Common myeloid progenitor, CD34-positive (primary cell): ENCODE data around the gene GRAMD1B.

Source experiments
- CTCF ChIA-PET: fragments of 350-600 bp; sonication (Branson Sonifier 250); formaldehyde crosslinking; loops from one replicate; lab custom pipeline; 2021; ENCODE audit warnings: antibody characterized with exemption; lab: Charles Lee
- POLR2A ChIA-PET: fragments of 350-600 bp; sonication (Branson Sonifier 250); formaldehyde crosslinking; loops from one replicate; lab custom pipeline; 2021; ENCODE audit warnings: antibody characterized with exemption; lab: Charles Lee
- DNase-seq, 3 donors: peaks; one replicate each; pipeline versions ENCODE4 v3.0.0 to v3.0.0-alpha.2; 2013
- H3K27ac ChIP-seq, 2 experiments: 1 replicate in 1 of 2; 2 replicates in 1 of 2; pipeline ENCODE4 v1.7.0; 2013; ENCODE audit warnings: inconsistent platforms in 2 of 2, low read length in 2 of 2, mild to moderate bottlenecking in 2 of 2, low read depth in 1 of 2, moderate library complexity in 1 of 2; ENCODE audit not compliant: severe bottlenecking in 2 of 2, insufficient read depth in 1 of 2, poor library complexity in 1 of 2
- H3K27me3 ChIP-seq, 5 experiments: replicated peaks in 2 of 5; 1 replicate in 3 of 5; 2 replicates in 2 of 5; pipeline versions ENCODE4 v1.6.1 to v1.7.0; 2013; ENCODE audit warnings: low read length in 4 of 5, mild to moderate bottlenecking in 2 of 5, moderate library complexity in 2 of 5, inconsistent platforms in 1 of 5; ENCODE audit not compliant: insufficient read depth in 5 of 5, control insufficient read depth in 4 of 5
- H3K36me3 ChIP-seq, 4 experiments: 1 replicate in 2 of 4; 2 replicates in 2 of 4; pipeline versions ENCODE4 v1.6.1 to v1.7.0; 2013; ENCODE audit warnings: low read length in 3 of 4, control low read depth in 1 of 4, mild to moderate bottlenecking in 1 of 4; ENCODE audit not compliant: control insufficient read depth in 4 of 4, insufficient read depth in 4 of 4
- H3K4me1 ChIP-seq, 4 experiments: 1 replicate in 3 of 4; 2 replicates in 1 of 4; pipeline versions ENCODE4 v1.6.1 to v1.7.1; 2013; ENCODE audit warnings: low read length in 3 of 4, mild to moderate bottlenecking in 3 of 4, control low read depth in 1 of 4, inconsistent platforms in 1 of 4, moderate library complexity in 1 of 4; ENCODE audit not compliant: control insufficient read depth in 4 of 4, insufficient read depth in 4 of 4; ENCODE audit errors: control extremely low read depth in 1 of 4
- H3K4me3 ChIP-seq, 7 experiments: 1 replicate in 4 of 7; 2 replicates in 3 of 7; pipeline versions ENCODE4 v1.5.1 to v1.7.0; 2013; ENCODE audit warnings: mild to moderate bottlenecking in 7 of 7, low read length in 6 of 7, moderate library complexity in 6 of 7, inconsistent platforms in 2 of 7, low read depth in 2 of 7, control low read depth in 1 of 7; ENCODE audit not compliant: insufficient read depth in 4 of 7, control insufficient read depth in 1 of 7; ENCODE audit errors: extremely low read depth in 1 of 7
- H3K9me3 ChIP-seq, 5 experiments: 1 replicate in 4 of 5; 2 replicates in 1 of 5; pipeline versions ENCODE4 v1.6.1 to v1.7.1; 2013; ENCODE audit warnings: low read length in 4 of 5, mild to moderate bottlenecking in 2 of 5, inconsistent platforms in 1 of 5, low read depth in 1 of 5, moderate library complexity in 1 of 5; ENCODE audit not compliant: control insufficient read depth in 4 of 5, insufficient read depth in 2 of 5; ENCODE audit errors: control extremely low read depth in 1 of 5
- WGBS: methylation state at CpG from one replicate; pipeline ENCODE4 v1.1.5; 2013; ENCODE audit not compliant: insufficient coverage; 5-methylcytosine and 5-hydroxymethylcytosine counted together

The GRAMD1B gene

GRCh38 chr11:123576082-123576481 lies 146.0 kb downstream of the GRAMD1B start:
- ChIA-PET POLR2A (no interaction called here), CTCF (interaction anchor here (1.0 to 4.6 kb wide), 14 partner anchors 9 to 169 kb away, joined by 3 to 36 read pairs (median 4); no protein-coding TSS in a partner anchor)
- 51% methylated on average over 3 of the region's 3 CpGs for WGBS
- Histone ChIP-seq H3K27me3 (no peaks in the 10 kb centered on the region), H3K4me1 (peaks cover 3 to 16% (median 9%) of the 10 kb centered on the region in 4 experiments), H3K36me3 (no peaks in the 10 kb centered on the region), H3K9me3 (no peaks in the 10 kb centered on the region), H3K27ac (no peak overlapping the region), H3K4me3 (no peak overlapping the region)
- DNase-seq, result no peak

- peak overlapping the region in 1 of 7 experiments; percentile 48 for H3K4me3 ChIP-seq
- no peaks in the 10 kb centered on the region for H3K9me3 ChIP-seq
- no peaks in the 10 kb centered on the region for H3K27me3 ChIP-seq
- H3K27ac ChIP-seq, result no peak overlapping the region
- H3K4me1 ChIP-seq, result peaks cover 3 to 16% (median 8%) of the 10 kb centered on the region in 4 experiments
- 0% methylated on average over 1 of the region's 3 CpGs for WGBS
- DNase-seq, result no peak
- ChIA-PET POLR2A (no interaction called here), CTCF (interaction anchor here (1.0 to 4.6 kb wide), 14 partner anchors 9 to 169 kb away, joined by 3 to 36 read pairs (median 4); no protein-coding TSS in a partner anchor)
- H3K36me3 ChIP-seq, result no peaks in the 10 kb centered on the region
These were observed 146.4 kb downstream of the GRAMD1B start for GRCh38 chr11:123576501-123576900.

- 61% methylated on average over 36 of the region's 37 CpGs for WGBS
- Histone ChIP-seq H3K4me1 (peaks cover 3 to 16% (median 8%) of the 10 kb centered on the region in 4 experiments), H3K9me3 (no peaks in the 10 kb centered on the region), H3K36me3 (peaks cover 0 to 3% (median 0%) of the 10 kb centered on the region in 4 experiments), H3K4me3 (peak overlapping the region in 1 of 7 experiments; percentile 48), H3K27ac (no peak overlapping the region), H3K27me3 (no peaks in the 10 kb centered on the region)
- peak; percentile 38 to 61 (median 54) for DNase-seq
- POLR2A ChIA-PET, result no interaction called here
- CTCF ChIA-PET, result interaction anchor here (1.0 to 4.6 kb wide), 14 partner anchors 8 to 170 kb away, joined by 3 to 36 read pairs (median 4); no protein-coding TSS in a partner anchor
These were observed 147.1 kb downstream of the GRAMD1B start for GRCh38 chr11:123577081-123577598.

- 97% methylated on average over 12 of the region's 15 CpGs for WGBS
These were observed 148.9 kb downstream of the GRAMD1B start for GRCh38 chr11:123578778-123579481.

GRCh38 chr11:123579482-123579812 lies 149.4 kb downstream of the GRAMD1B start:
- no peaks in the 10 kb centered on the region for H3K9me3 ChIP-seq
- H3K36me3 ChIP-seq, result peaks cover 0 to 3% (median 0%) of the 10 kb centered on the region in 4 experiments
- DNase-seq, result no peak
- peaks cover 3 to 16% (median 8%) of the 10 kb centered on the region in 4 experiments for H3K4me1 ChIP-seq
- WGBS, result 100% methylated on average over 2 of the region's 5 CpGs
- no peak overlapping the region for H3K27ac ChIP-seq
- no peak overlapping the region for H3K4me3 ChIP-seq
- CTCF ChIA-PET, result interaction anchor here (1.2 to 4.6 kb wide), 6 partner anchors 9 to 132 kb away, joined by 3 to 36 read pairs (median 7); no protein-coding TSS in a partner anchor
- POLR2A ChIA-PET, result no interaction called here
- H3K27me3 ChIP-seq, result no peaks in the 10 kb centered on the region

More at GRCh38 chr11:123578778-123579481, 148.9 kb downstream of the GRAMD1B start:
- Histone ChIP-seq H3K27me3 (no peaks in the 10 kb centered on the region), H3K4me1 (peaks cover 3 to 16% (median 8%) of the 10 kb centered on the region in 4 experiments), H3K9me3 (no peaks in the 10 kb centered on the region), H3K27ac (no peak overlapping the region), H3K36me3 (peaks cover 0 to 3% (median 0%) of the 10 kb centered on the region in 4 experiments), H3K4me3 (no peak overlapping the region)
- CTCF ChIA-PET, result interaction anchor here (1.5 to 4.6 kb wide), 4 partner anchors 8 to 128 kb away, joined by 3 to 36 read pairs (median 11); no protein-coding TSS in a partner anchor
- DNase-seq, result no peak
- POLR2A ChIA-PET, result no interaction called here

- Histone ChIP-seq H3K27me3 (no peaks in the 10 kb centered on the region), H3K9me3 (no peaks in the 10 kb centered on the region), H3K36me3 (peaks cover 0 to 3% (median 0%) of the 10 kb centered on the region in 4 experiments), H3K4me1 (peaks cover 3 to 16% (median 8%) of the 10 kb centered on the region in 4 experiments), H3K27ac (no peak overlapping the region), H3K4me3 (no peak overlapping the region)
- CTCF ChIA-PET, result interaction anchor here (0.8 to 4.6 kb wide), 8 partner anchors 9 to 132 kb away, joined by 3 to 36 read pairs (median 6); no protein-coding TSS in a partner anchor
- 98% methylated on average over 6 of the region's 6 CpGs for WGBS
- no peak for DNase-seq
- POLR2A ChIA-PET, result no interaction called here
These were observed 150.1 kb downstream of the GRAMD1B start for GRCh38 chr11:123580137-123580536.
